GM23248 (cell line): ENCODE data around the gene FILIP1L. TPM values are rescaled to one million over a fixed set of nuclear protein-coding genes. Genes with fewer than 3 reads are reported as not detected.

Experiments
- DNase-seq: peaks from one replicate; pipeline ENCODE4 v3.0.0-alpha.2; 2015
- H2AFZ ChIP-seq: fragments of 200-600 bp; sonication (generic); 2 replicates; pipeline ENCODE4 v1.6.1; 2016; ENCODE audit warnings: antibody characterized with exemption
- H3F3A ChIP-seq: fragments of 200-600 bp; sonication (generic); 2 replicates; pipeline ENCODE4 v1.6.1; 2016; ENCODE audit warnings: mild to moderate bottlenecking, antibody characterized with exemption, mixed run types; ENCODE audit not compliant: insufficient read depth
- H3K27ac ChIP-seq: fragments of 200-600 bp; sonication (generic); 2 replicates; pipeline ENCODE4 v1.5.1; 2016; ENCODE audit warnings: mild to moderate bottlenecking
- H3K27me3 ChIP-seq: fragments of 200-600 bp; sonication (generic); replicated peaks from 2 replicates; pipeline ENCODE4 v1.6.1; 2016; ENCODE audit warnings: mild to moderate bottlenecking; ENCODE audit not compliant: insufficient read depth
- H3K36me3 ChIP-seq: fragments of 200-600 bp; sonication (generic); 2 replicates; pipeline ENCODE4 v1.6.1; 2016; ENCODE audit warnings: low read depth, mild to moderate bottlenecking
- H3K4me1 ChIP-seq: fragments of 200-600 bp; sonication (generic); 2 replicates; pipeline ENCODE4 v1.6.1; 2016; ENCODE audit warnings: mild to moderate bottlenecking; ENCODE audit not compliant: insufficient read depth
- H3K4me2 ChIP-seq: fragments of 200-600 bp; sonication (generic); one replicate; pipeline ENCODE4 v1.6.1; 2016; ENCODE audit warnings: mild to moderate bottlenecking; ENCODE audit not compliant: unreplicated experiment
- H3K4me3 ChIP-seq: fragments of 200-600 bp; sonication (generic); 2 replicates; pipeline ENCODE4 v1.5.1; 2016; ENCODE audit warnings: mild to moderate bottlenecking
- H3K79me2 ChIP-seq: fragments of 200-600 bp; sonication (generic); 2 replicates; pipeline ENCODE4 v1.6.1; 2016; ENCODE audit warnings: mild to moderate bottlenecking; ENCODE audit not compliant: insufficient read depth
- H3K9ac ChIP-seq: fragments of 200-600 bp; sonication (generic); 2 replicates; pipeline ENCODE4 v1.6.1; 2016; ENCODE audit warnings: mild to moderate bottlenecking
- H3K9me2 ChIP-seq: fragments of 200-600 bp; sonication (generic); 2 replicates; pipeline ENCODE4 v1.6.1; 2016; ENCODE audit warnings: mixed run types, mild to moderate bottlenecking, moderate library complexity; ENCODE audit not compliant: insufficient read depth
- H3K9me3 ChIP-seq: fragments of 200-600 bp; sonication (generic); one replicate; pipeline ENCODE4 v1.6.1; 2017; ENCODE audit warnings: low read depth
- H4K20me1 ChIP-seq: fragments of 200-600 bp; sonication (generic); 2 replicates; pipeline ENCODE4 v1.6.0; 2016; ENCODE audit not compliant: insufficient read depth
- EZH2 ChIP-seq: fragments of 200-600 bp; sonication (generic); IDR thresholded peaks from 2 replicates; pipeline ENCODE4 v1.6.1; 2018; ENCODE audit warnings: antibody characterized with exemption, mild to moderate bottlenecking; ENCODE audit not compliant: insufficient read depth, poor library complexity, severe bottlenecking
- EZH2phosphoT487 ChIP-seq: fragments of 200-600 bp; sonication (generic); IDR thresholded peaks from 2 replicates; pipeline ENCODE4 v1.6.1; 2018; ENCODE audit warnings: antibody characterized with exemption, moderate library complexity, mild to moderate bottlenecking, low read depth; ENCODE audit not compliant: insufficient read depth
- WGBS, 2 experiments: methylation state at CpG; one replicate each; pipeline ENCODE4 v1.1.6; 2015 to 2017; ENCODE audit warnings: low lambda C conversion rate in 2 of 2, low coverage in 1 of 2; ENCODE audit errors: missing lambda C conversion rate in 2 of 2; 5-methylcytosine and 5-hydroxymethylcytosine counted together
- in situ Hi-C: fragments of 300-500 bp; cut with MboI; formaldehyde crosslinking; loops from 2 replicates; pipeline ENCODE4 v1.15.0; 2020
- polyA plus RNA-seq: library from polyadenylated mRNA; unstranded; fragments of >200 nt; fragmentation: Nextera tagmentation; extraction: Ambion mirVana; gene quantifications from 2 replicates; pipeline ENCODE4 v1.2.1, GENCODE V29; 2016
- total RNA-seq: library from RNA; depleted of rRNA; stranded (reverse); fragments of >200 nt; shearing (Covaris generic); gene quantifications from 2 replicates; pipeline ENCODE4 v1.2.3, GENCODE V29; 2014

Gene FILIP1L
- total and polyA plus RNA-seq, 2 experiments from 2014 or later = 45.0 to 66.3 TPM

GRCh38 chr3:99818818-99819217 is 295.5 kb downstream of the FILIP1L start:
- Histone ChIP-seq H4K20me1 (no peaks in the 10 kb centered on the region), H3K36me3 (no peaks in the 10 kb centered on the region), H3K4me1 (peaks cover 14% of the 10 kb centered on the region), H3K4me3 (peak overlapping the region; percentile 79; the same call in 1 of the 2 replicates), H3K27me3 (no peaks in the 10 kb centered on the region), H3K4me2 (peak overlapping the region; percentile 89), H3F3A (peaks cover 10% of the 10 kb centered on the region; the same call in 1 of the 2 replicates), H2AFZ (no peak overlapping the region), H3K9me3 (no peaks in the 10 kb centered on the region), H3K9ac (peak overlapping the region; percentile 93), H3K79me2 (peaks cover 32% of the 10 kb centered on the region), H3K27ac (0 out of 2 replicates have a peak overlapping the region, but pooled peaks have one; percentile 92), H3K9me2 (no peaks in the 10 kb centered on the region)
- 79 to 90% methylated on average over 2 of the region's 2 CpGs for WGBS, 2 experiments
- DNase-seq = peak; percentile 23
- no peak for TF ChIP-seq EZH2phosphoT487
- no peak for TF ChIP-seq EZH2
- in situ Hi-C loops = no loop called here

- Histone ChIP-seq H3K9ac (peak within 1 kb of the TSS; percentile 93), H3K79me2 (peaks cover 32% of the 10 kb centered on the region), H4K20me1 (no peaks in the 10 kb centered on the region), H3K9me3 (no peaks in the 10 kb centered on the region), H3K9me2 (no peaks in the 10 kb centered on the region), H2AFZ (peak within 1 kb of the TSS; percentile 88), H3F3A (peaks cover 10% of the 10 kb centered on the region; the same call in 1 of the 2 replicates), H3K36me3 (no peaks in the 10 kb centered on the region), H3K27me3 (no peaks in the 10 kb centered on the region), H3K4me2 (peak within 1 kb of the TSS; percentile 89), H3K27ac (peak within 1 kb of the TSS; percentile 92), H3K4me1 (peaks cover 14% of the 10 kb centered on the region), H3K4me3 (peak within 1 kb of the TSS; percentile 79)
- in situ Hi-C loops = no loop called here
- 0 to 1% methylated on average over 57 to 60 of the region's 60 CpGs for WGBS, 2 experiments
- TF ChIP-seq EZH2 (no peak), EZH2phosphoT487 (no peak)
- DNase-seq = peak; percentile 96
Observed at GRCh38 chr3:99817437-99818240, 296.7 kb downstream of the FILIP1L start, which contains the start of gene CMSS1. Gene CMSS1 (plus strand): TSS chr3:99817862.

- H3K9me3 ChIP-seq = no peaks in the 10 kb centered on the region
- H3K4me3 ChIP-seq = peak overlapping the region; percentile 79
- in situ Hi-C loops = no loop called here
- peak overlapping the region; percentile 92 for H3K27ac ChIP-seq
- H3K79me2 ChIP-seq = peaks cover 32% of the 10 kb centered on the region
- H3K36me3 ChIP-seq = no peaks in the 10 kb centered on the region
- peak overlapping the region; percentile 88 for H2AFZ ChIP-seq
- H3K4me1 ChIP-seq = peaks cover 14% of the 10 kb centered on the region
- H3F3A ChIP-seq = peaks cover 10% of the 10 kb centered on the region; the same call in 1 of the 2 replicates
- H3K9ac ChIP-seq = peak overlapping the region; percentile 93
- WGBS, 2 experiments = 1 to 2% methylated on average over 14 of the region's 15 CpGs
- TF ChIP-seq EZH2phosphoT487 (no peak), EZH2 (no peak)
- DNase-seq = peak; percentile 59
- no peaks in the 10 kb centered on the region for H3K27me3 ChIP-seq
- H3K9me2 ChIP-seq = no peaks in the 10 kb centered on the region
- H4K20me1 ChIP-seq = no peaks in the 10 kb centered on the region
- H3K4me2 ChIP-seq = peak overlapping the region; percentile 89
Observed at GRCh38 chr3:99817047-99817436, 297.3 kb downstream of the FILIP1L start.

- 72 to 93% methylated on average over 1 of the region's 1 CpG for WGBS, 2 experiments
- no peak for TF ChIP-seq EZH2
- no peak for TF ChIP-seq EZH2phosphoT487
- Histone ChIP-seq H3K9me2 (no peaks in the 10 kb centered on the region), H3K27ac (no peak overlapping the region), H3K79me2 (no peaks in the 10 kb centered on the region), H3K9ac (no peak overlapping the region), H3K4me3 (no peak overlapping the region), H4K20me1 (no peaks in the 10 kb centered on the region), H3K9me3 (no peaks in the 10 kb centered on the region), H3F3A (0 out of 2 replicates have a peak, but pooled peaks cover 3% of the 10 kb centered on the region), H3K36me3 (no peaks in the 10 kb centered on the region), H3K4me2 (no peak overlapping the region), H3K27me3 (no peaks in the 10 kb centered on the region), H3K4me1 (no peaks in the 10 kb centered on the region), H2AFZ (no peak overlapping the region)
- in situ Hi-C loops = no loop called here
- DNase-seq = no peak
Observed at GRCh38 chr3:99810403-99810802, 303.9 kb downstream of the FILIP1L start.
